Spleen (tissue), 11 donors: ENCODE measurements around the gene CDC14B. TPM values are rescaled to one million over a fixed set of nuclear protein-coding genes. Genes with fewer than 3 reads are reported as not detected.

Source experiments
- DNase-seq: peaks from one replicate; pipeline ENCODE4 v3.0.0-alpha.2; 2020
- H3K27ac ChIP-seq, 8 donors: fragments of 200-600 bp; sonication (generic) in 7 of 8; 1 replicate in 4 of 8; 2 replicates in 4 of 8; pipeline versions ENCODE4 v1.5.0 to v1.8.0; 2016 to 2021; ENCODE audit warnings: inconsistent platforms in 4 of 8, mild to moderate bottlenecking in 4 of 8, moderate library complexity in 1 of 8
- H3K27me3 ChIP-seq, 7 donors: fragments of 200-600 bp; sonication (generic) in 6 of 7; replicated peaks in 1 of 7; 1 replicate in 4 of 7; 2 replicates in 3 of 7; pipeline versions ENCODE4 v1.5.0 to v1.8.0; 2016 to 2021; ENCODE audit warnings: inconsistent platforms in 3 of 7, mild to moderate bottlenecking in 1 of 7
- H3K36me3 ChIP-seq, 6 donors: fragments of 200-600 bp; sonication (generic) in 5 of 6; 1 replicate in 4 of 6; 2 replicates in 2 of 6; pipeline versions ENCODE4 v1.5.0 to v1.8.0; 2016 to 2021; ENCODE audit warnings: inconsistent platforms in 2 of 6
- H3K4me1 ChIP-seq, 6 donors: fragments of 200-600 bp; sonication (generic) in 5 of 6; 1 replicate in 3 of 6; 2 replicates in 3 of 6; pipeline versions ENCODE4 v1.5.0 to v1.8.0; 2016 to 2021; ENCODE audit warnings: inconsistent platforms in 3 of 6
- H3K4me3 ChIP-seq, 8 donors: fragments of 200-600 bp; sonication (generic) in 7 of 8; 1 replicate in 4 of 8; 2 replicates in 4 of 8; pipeline versions ENCODE4 v1.5.0 to v1.8.0; 2016 to 2021; ENCODE audit warnings: inconsistent platforms in 4 of 8, mild to moderate bottlenecking in 4 of 8, moderate library complexity in 2 of 8
- H3K9me3 ChIP-seq, 8 donors: fragments of 200-600 bp; sonication (generic) in 7 of 8; 1 replicate in 4 of 8; 2 replicates in 4 of 8; pipeline versions ENCODE4 v1.5.0 to v1.8.0; 2016 to 2021; ENCODE audit warnings: inconsistent platforms in 4 of 8
- CTCF ChIP-seq, 11 experiments: fragments of 200-600 bp in 7 of 11; fragments of 450-650 bp in 4 of 11; sonication (generic) in 4 of 11; IDR thresholded peaks in 8 of 11; conservative IDR thresholded peaks in 3 of 11; 1 replicate in 7 of 11; 2 replicates in 4 of 11; pipeline versions ENCODE4 v1.4.0 to v1.8.0; 2016 to 2021; ENCODE audit warnings: antibody characterized with exemption in 11 of 11, inconsistent platforms in 4 of 11, mild to moderate bottlenecking in 1 of 11
- POLR2A ChIP-seq, 3 donors: fragments of 450-650 bp; IDR thresholded peaks; one replicate each; pipeline ENCODE4 v1.5.1; 2017; ENCODE audit warnings: antibody characterized with exemption in 3 of 3, mild to moderate bottlenecking in 1 of 3
- POLR2AphosphoS5 ChIP-seq, 3 donors: sonication (generic); formaldehyde crosslinking; IDR thresholded peaks; one replicate each; pipeline ENCODE4 v1.5.1; 2017; ENCODE audit warnings: antibody characterized with exemption in 3 of 3
- WGBS, 5 donors: extraction: QIAGEN DNeasy Blood & Tissue Kit in 3 of 5; methylation state at CpG; one replicate each; pipeline versions ENCODE4 v1.1.5 to v1.1.7; 2013 to 2018; 5-methylcytosine and 5-hydroxymethylcytosine counted together
- intact Hi-C: fragments of 100-400 bp; cut with DNase I; formaldehyde crosslinking; loops from one replicate; pipeline ENCODE4 v1.15.0; 2023; ENCODE audit warnings: low total_unique reads
- polyA plus RNA-seq, 3 donors: library from polyadenylated mRNA; stranded (reverse); fragments of 200-250 nt; gene quantifications; one replicate each; pipeline ENCODE4 v1.2.1, GENCODE V29; 2013
- total RNA-seq, 7 donors: library from RNA; depleted of rRNA in 3 of 7; stranded (reverse); fragments of >200 nt in 3 of 7; fragmentation: NEBNext Ultra II Directional in 4 of 7; extraction: Animal tissue kit (Norgen Biotek cat#: 25700) in 4 of 7; gene quantifications; one replicate each; pipeline versions ENCODE4 v1.1.0 to v1.2.1, GENCODE V29; 2016 to 2021
- donor health status: healthy with polysubstance abuse.
- donor health status: DM: no; HTN: no; CAD: no; lungs with moderate emphysema.
- donor health status: DM: no; HTN: no; CAD: no.
- donor health status: Bipolar disorder and iron deficiency.
- donor health status: healthy.
- donor health status: DM: no; HTN: no; CAD: no.
- donor health status: DM: yes; HTN: yes; CAD: no.

The CDC14B gene
- total and polyA plus RNA-seq, 10 donors = 1.3 to 10.0 (median 5.8) TPM

GRCh38 chr9:96509848-96510247 is 109.8 kb downstream of the CDC14B start:
- 59 to 69% (median 64%) methylated on average over 2 of the region's 2 CpGs for WGBS, 5 donors
- intact Hi-C loops = no loop called here
- Histone ChIP-seq H3K4me3 (no peak overlapping the region), H3K36me3 (peaks cover 0 to 31% (median 4%) of the 10 kb centered on the region in 6 donors), H3K9me3 (no peaks in the 10 kb centered on the region), H3K27ac (peak overlapping the region in 1 of 8 donors; percentile 26), H3K4me1 (peaks cover 0 to 8% (median 2%) of the 10 kb centered on the region in 6 donors), H3K27me3 (no peaks in the 10 kb centered on the region)
- TF ChIP-seq CTCF (IDR thresholded peaks at IDR 0.05 in 8 of 11, conservative IDR thresholded peaks at IDR 0.05 in 3 of 11) = no peak
- TF ChIP-seq POLR2AphosphoS5 (IDR thresholded peaks at IDR 0.05) = no peak
- no peak for DNase-seq

GRCh38 chr9:96509026-96509425 is 110.6 kb downstream of the CDC14B start:
- DNase-seq = no peak
- Histone ChIP-seq H3K27me3 (no peaks in the 10 kb centered on the region), H3K4me1 (peaks cover 0 to 8% (median 2%) of the 10 kb centered on the region in 6 donors), H3K9me3 (no peaks in the 10 kb centered on the region), H3K4me3 (no peak overlapping the region), H3K27ac (peak overlapping the region in 2 of 8 donors; percentile 26 to 37), H3K36me3 (peaks cover 0 to 28% (median 4%) of the 10 kb centered on the region in 6 donors)
- TF ChIP-seq CTCF (IDR thresholded peaks at IDR 0.05 in 8 of 11, conservative IDR thresholded peaks at IDR 0.05 in 3 of 11) (no peak), POLR2A (IDR thresholded peaks at IDR 0.05) (no peak), POLR2AphosphoS5 (IDR thresholded peaks at IDR 0.05) (no peak)
- intact Hi-C loops = no loop called here
- WGBS, 5 donors = 84 to 95% (median 92%) methylated on average over 5 of the region's 5 CpGs

GRCh38 chr9:96508227-96508940 is 111.3 kb downstream of the CDC14B start:
- Histone ChIP-seq H3K9me3 (no peaks in the 10 kb centered on the region), H3K36me3 (peaks cover 0 to 25% (median under 1%) of the 10 kb centered on the region in 6 donors), H3K4me1 (peaks cover 0 to 8% (median 2%) of the 10 kb centered on the region in 6 donors), H3K4me3 (no peak overlapping the region), H3K27me3 (no peaks in the 10 kb centered on the region), H3K27ac (peak overlapping the region in 3 of 8 donors; percentile 6 to 37 (median 26))
- TF ChIP-seq POLR2AphosphoS5 (IDR thresholded peaks at IDR 0.05) = no peak
- no peak for TF ChIP-seq POLR2A (IDR thresholded peaks at IDR 0.05)
- no peak for TF ChIP-seq CTCF (IDR thresholded peaks at IDR 0.05 in 8 of 11, conservative IDR thresholded peaks at IDR 0.05 in 3 of 11)
- no peak for DNase-seq
- 78 to 88% (median 86%) methylated on average over 14 of the region's 14 CpGs for WGBS, 5 donors
- intact Hi-C loops = no loop called here

GRCh38 chr9:96505316-96505991 is 114.2 kb downstream of the CDC14B start:
- H3K27ac ChIP-seq = no peak overlapping the region
- TF ChIP-seq CTCF (IDR thresholded peaks at IDR 0.05 in 8 of 11, conservative IDR thresholded peaks at IDR 0.05 in 3 of 11) (no peak), POLR2AphosphoS5 (IDR thresholded peaks at IDR 0.05) (no peak), POLR2A (IDR thresholded peaks at IDR 0.05) (no peak)
- no peak for DNase-seq
- H3K36me3 ChIP-seq = peaks cover 0 to 21% (median 0%) of the 10 kb centered on the region in 6 donors
- no peaks in the 10 kb centered on the region for H3K9me3 ChIP-seq
- intact Hi-C loops = no loop called here
- peaks cover 0 to 7% (median 2%) of the 10 kb centered on the region in 6 donors for H3K4me1 ChIP-seq
- no peak overlapping the region for H3K4me3 ChIP-seq
- H3K27me3 ChIP-seq = no peaks in the 10 kb centered on the region
- 79 to 95% (median 91%) methylated on average over 13 of the region's 13 CpGs for WGBS, 5 donors
